RWPE1 (cell line): ENCODE results near the gene C10orf90.

Experiments
- CTCF ChIA-PET: fragments of 350-600 bp; sonication (Branson Sonifier 250); formaldehyde crosslinking; extraction: SDS; loops from one replicate; lab custom pipeline; 2021; lab: Yijun Ruan, JAX
- POLR2A ChIA-PET: fragments of 400-600 bp; formaldehyde crosslinking; extraction: SDS; loops from one replicate; lab custom pipeline; 2020; ENCODE audit warnings: antibody characterized with exemption; ENCODE audit not compliant: low non-redundant PET; lab: Yijun Ruan, JAX
- DNase-seq: peaks from one replicate; pipeline ENCODE4 v3.0.0; 2012; ENCODE audit warnings: low spot score
- H3K27ac ChIP-seq: fragments of 450-650 bp; 2 replicates; pipeline ENCODE4 v1.5.1; 2017
- TF ChIP-seq, protein P1 (sequence below): fragments of 450-650 bp; conservative IDR thresholded peaks from 2 replicates; pipeline ENCODE4 v1.5.1; 2017; ENCODE audit warnings: low read depth, mild to moderate bottlenecking

Gene C10orf90

DNA sequence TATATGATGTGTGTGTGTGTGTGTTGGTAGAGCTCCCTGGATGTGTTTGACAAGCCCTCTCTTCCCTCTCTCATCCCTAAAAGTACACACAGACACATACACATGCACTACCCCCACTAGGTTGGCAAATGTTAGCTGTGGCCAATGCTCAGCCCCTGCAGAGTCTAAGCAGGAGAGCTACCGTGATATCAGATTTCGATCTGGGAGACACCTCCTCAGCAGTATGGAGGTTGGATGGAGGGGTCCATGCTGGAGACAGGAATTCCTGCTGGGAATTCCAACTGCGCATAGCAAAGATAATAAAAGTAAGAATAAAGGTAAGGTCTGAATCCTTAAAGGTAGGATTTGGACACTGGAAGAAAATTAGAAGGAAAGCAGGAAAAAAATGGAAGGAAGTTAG lies 85.7 kb downstream of the C10orf90 start:
- POLR2A ChIA-PET = no interaction called here
- CTCF ChIA-PET = no interaction called here
- no peak overlapping the region for H3K27ac ChIP-seq
- TF ChIP-seq, protein P1, sequence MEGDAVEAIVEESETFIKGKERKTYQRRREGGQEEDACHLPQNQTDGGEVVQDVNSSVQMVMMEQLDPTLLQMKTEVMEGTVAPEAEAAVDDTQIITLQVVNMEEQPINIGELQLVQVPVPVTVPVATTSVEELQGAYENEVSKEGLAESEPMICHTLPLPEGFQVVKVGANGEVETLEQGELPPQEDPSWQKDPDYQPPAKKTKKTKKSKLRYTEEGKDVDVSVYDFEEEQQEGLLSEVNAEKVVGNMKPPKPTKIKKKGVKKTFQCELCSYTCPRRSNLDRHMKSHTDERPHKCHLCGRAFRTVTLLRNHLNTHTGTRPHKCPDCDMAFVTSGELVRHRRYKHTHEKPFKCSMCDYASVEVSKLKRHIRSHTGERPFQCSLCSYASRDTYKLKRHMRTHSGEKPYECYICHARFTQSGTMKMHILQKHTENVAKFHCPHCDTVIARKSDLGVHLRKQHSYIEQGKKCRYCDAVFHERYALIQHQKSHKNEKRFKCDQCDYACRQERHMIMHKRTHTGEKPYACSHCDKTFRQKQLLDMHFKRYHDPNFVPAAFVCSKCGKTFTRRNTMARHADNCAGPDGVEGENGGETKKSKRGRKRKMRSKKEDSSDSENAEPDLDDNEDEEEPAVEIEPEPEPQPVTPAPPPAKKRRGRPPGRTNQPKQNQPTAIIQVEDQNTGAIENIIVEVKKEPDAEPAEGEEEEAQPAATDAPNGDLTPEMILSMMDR = no peak
- no peak for DNase-seq

DNA sequence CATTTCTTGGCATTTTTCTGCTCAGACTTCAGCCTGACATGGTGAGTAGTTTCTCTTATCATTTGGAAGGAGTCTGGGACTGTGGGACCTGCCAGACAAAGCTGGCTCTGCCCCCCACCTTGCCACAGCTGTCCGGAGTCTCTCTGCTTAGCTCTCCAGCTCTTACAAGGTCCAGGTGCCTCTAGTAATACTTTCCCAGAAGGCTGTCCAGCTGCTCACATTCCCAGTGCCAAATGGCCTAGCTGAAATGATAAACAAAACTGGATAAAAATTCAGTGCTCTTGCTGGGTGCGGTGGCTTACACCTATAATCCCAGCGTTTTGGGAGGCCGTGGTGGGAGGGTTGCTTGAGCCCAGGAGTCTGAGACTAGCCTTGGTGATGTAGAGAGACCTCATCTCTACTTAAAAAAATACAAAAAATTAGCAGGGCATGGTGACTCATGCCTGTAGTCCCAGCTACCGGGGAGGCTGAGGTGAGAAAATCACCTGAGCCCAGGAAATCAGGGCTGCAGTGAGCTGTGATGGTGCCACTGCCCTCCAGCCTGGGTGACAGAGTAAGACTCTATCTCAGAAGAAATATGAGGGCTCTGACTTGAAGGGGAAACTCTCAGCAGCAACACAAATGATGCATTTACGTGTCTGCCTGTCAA lies 86.8 kb downstream of the C10orf90 start:
- CTCF ChIA-PET = no interaction called here
- POLR2A ChIA-PET = no interaction called here
- H3K27ac ChIP-seq = no peak overlapping the region
- no peak for DNase-seq
- TF ChIP-seq, protein P1 = no peak

DNA sequence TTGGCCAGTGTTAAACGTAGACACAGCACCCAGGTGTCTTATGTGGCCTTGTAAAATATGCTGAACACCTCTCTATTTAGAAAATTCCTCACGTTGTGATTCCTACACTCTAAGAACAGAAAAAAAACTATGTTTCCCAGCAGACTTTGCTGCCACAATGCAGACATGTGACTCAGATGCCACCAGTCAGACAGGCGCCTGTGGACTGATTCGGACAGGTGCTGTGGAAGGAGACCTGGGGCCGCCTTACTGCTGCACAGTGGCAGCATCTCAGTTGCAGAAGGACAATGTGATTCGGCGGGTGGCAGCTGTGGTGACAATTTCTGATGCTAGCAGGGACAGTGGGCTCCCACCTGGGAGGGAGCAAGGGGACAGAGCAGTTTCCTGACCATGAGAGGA lies 88.8 kb downstream of the C10orf90 start:
- H3K27ac ChIP-seq = no peak overlapping the region
- POLR2A ChIA-PET = no interaction called here
- CTCF ChIA-PET = no interaction called here
- TF ChIP-seq, protein P1 = no peak
- no peak for DNase-seq

DNA sequence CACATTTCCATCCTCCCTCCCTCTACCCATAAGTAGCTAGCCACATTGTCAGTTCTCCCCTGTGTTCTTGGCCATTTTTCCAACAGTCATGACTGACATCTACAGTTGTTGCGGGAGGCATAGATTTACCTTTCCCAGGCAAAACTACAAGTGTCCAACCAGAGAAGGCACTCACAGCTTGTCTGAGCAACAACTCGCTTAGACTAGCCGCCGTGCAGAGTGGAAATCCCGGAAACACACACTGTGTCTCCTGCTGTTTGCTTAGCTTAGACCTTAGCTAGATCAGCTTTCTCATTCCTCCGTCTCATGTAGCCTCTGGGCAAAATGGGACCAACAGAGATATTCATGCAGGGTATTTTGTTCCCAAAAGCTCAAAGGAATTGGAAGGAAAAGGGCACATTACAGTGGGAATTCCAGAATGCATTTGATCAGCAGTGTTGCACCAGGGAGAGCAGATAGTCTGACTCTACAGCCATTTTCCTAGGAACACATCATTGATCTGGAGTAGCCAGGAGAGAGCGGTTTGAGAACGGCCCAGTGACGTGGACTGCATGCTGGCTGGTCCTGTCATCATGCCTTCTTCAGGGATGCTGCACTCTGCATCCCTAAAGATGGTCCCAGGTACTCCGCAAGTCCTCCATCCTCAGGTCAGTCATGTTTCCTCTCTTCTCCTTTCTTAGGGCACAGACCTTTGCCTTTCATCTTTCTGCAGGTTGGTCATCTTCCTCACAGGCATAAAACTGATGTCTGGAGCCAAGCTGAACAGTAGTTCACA lies 89.4 kb downstream of the C10orf90 start:
- DNase-seq = no peak
- POLR2A ChIA-PET = no interaction called here
- H3K27ac ChIP-seq = no peak overlapping the region
- TF ChIP-seq, protein P1 = no peak
- CTCF ChIA-PET = interaction anchor here (0.6 kb wide), 2 partner anchors 43 to 71 kb away, joined by 3 to 4 read pairs; no protein-coding TSS in a partner anchor

DNA sequence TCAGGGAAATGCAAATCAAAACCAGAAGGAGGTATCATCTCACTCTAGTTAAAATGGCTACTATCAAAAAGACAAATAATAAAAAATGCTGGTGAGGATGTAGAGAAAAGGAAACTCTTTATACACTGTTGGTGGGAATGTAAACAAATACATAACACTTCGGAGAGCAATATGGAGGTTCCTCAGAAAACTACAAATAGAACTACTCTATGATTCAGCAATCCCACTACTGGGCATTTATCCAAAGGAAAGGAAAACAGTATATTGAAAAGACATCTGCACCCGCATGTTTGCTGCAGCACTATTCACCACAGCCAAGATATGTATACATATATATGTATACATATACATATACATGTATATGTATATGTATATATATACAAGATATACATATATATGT lies 94.2 kb downstream of the C10orf90 start:
- DNase-seq = no peak
- POLR2A ChIA-PET = no interaction called here
- CTCF ChIA-PET = no interaction called here

More for the DNA sequence above, 94.2 kb downstream of the C10orf90 start:
- TF ChIP-seq, protein P1 = no peak
- H3K27ac ChIP-seq = no peak overlapping the region
